Prostate gland (tissue), 2 donors: ENCODE data around the gene FAM222B. TPM values are rescaled to one million over a fixed set of nuclear protein-coding genes. Genes with fewer than 3 reads are reported as not detected.

ENCODE experiments used
- DNase-seq: peaks from one replicate; pipeline ENCODE4 v3.0.0-alpha.2; 2019; ENCODE audit warnings: low spot score
- H3K27ac ChIP-seq, 2 donors: fragments of 200-600 bp; sonication (generic); 2 replicates each; pipeline ENCODE4 v1.5.1; 2017 to 2019
- H3K27me3 ChIP-seq: fragments of 200-600 bp; sonication (generic); replicated peaks from 2 replicates; pipeline ENCODE4 v1.5.1; 2019; ENCODE audit not compliant: insufficient read depth
- H3K36me3 ChIP-seq, 2 donors: fragments of 200-600 bp; sonication (generic); 1 replicate in 1 of 2; 2 replicates in 1 of 2; pipeline versions ENCODE4 v1.5.1 to v1.8.1; 2017 to 2019
- H3K4me1 ChIP-seq: fragments of 200-600 bp; sonication (generic); replicated peaks from 2 replicates; pipeline ENCODE4 v1.5.1; 2019
- H3K4me3 ChIP-seq, 2 donors: fragments of 200-600 bp; sonication (generic); 2 replicates each; pipeline ENCODE4 v1.5.1; 2017 to 2019
- H3K9me3 ChIP-seq: fragments of 200-600 bp; sonication (generic); 2 replicates; pipeline ENCODE4 v1.5.1; 2017
- POLR2A ChIP-seq: fragments of 450-650 bp; IDR thresholded peaks from one replicate; pipeline ENCODE4 v1.6.1; 2016; ENCODE audit warnings: antibody characterized with exemption, mild to moderate bottlenecking
- POLR2AphosphoS5 ChIP-seq: sonication (generic); formaldehyde crosslinking; IDR thresholded peaks from one replicate; pipeline ENCODE4 v1.6.1; 2017; ENCODE audit warnings: antibody characterized with exemption
- WGBS: methylation state at CpG from one replicate; pipeline ENCODE4 v1.1.5; 2018; 5-methylcytosine and 5-hydroxymethylcytosine counted together
- intact Hi-C: fragments of 100-400 bp; cut with DNase I; formaldehyde crosslinking; loops from one replicate; pipeline ENCODE4 v1.14.2; 2022
- total RNA-seq, 2 donors: library from RNA; depleted of rRNA; stranded (reverse); fragments of >200 nt; gene quantifications; one replicate each; pipeline ENCODE4 v1.1.0, GENCODE V29; 2016
- TF ChIP-seq, protein P1 (sequence below), 4 experiments: fragments of 200-600 bp in 2 of 4; fragments of 450-650 bp in 2 of 4; sonication (generic) in 2 of 4; IDR thresholded peaks; 1 replicate in 3 of 4; 2 replicates in 1 of 4; pipeline ENCODE4 v1.5.1; 2016 to 2019; ENCODE audit warnings: antibody characterized with exemption in 4 of 4, mild to moderate bottlenecking in 2 of 4, moderate library complexity in 2 of 4

FAM222B gene
- total RNA-seq, 2 donors from 2014 or later = 14.9 to 48.9 TPM

DNA sequence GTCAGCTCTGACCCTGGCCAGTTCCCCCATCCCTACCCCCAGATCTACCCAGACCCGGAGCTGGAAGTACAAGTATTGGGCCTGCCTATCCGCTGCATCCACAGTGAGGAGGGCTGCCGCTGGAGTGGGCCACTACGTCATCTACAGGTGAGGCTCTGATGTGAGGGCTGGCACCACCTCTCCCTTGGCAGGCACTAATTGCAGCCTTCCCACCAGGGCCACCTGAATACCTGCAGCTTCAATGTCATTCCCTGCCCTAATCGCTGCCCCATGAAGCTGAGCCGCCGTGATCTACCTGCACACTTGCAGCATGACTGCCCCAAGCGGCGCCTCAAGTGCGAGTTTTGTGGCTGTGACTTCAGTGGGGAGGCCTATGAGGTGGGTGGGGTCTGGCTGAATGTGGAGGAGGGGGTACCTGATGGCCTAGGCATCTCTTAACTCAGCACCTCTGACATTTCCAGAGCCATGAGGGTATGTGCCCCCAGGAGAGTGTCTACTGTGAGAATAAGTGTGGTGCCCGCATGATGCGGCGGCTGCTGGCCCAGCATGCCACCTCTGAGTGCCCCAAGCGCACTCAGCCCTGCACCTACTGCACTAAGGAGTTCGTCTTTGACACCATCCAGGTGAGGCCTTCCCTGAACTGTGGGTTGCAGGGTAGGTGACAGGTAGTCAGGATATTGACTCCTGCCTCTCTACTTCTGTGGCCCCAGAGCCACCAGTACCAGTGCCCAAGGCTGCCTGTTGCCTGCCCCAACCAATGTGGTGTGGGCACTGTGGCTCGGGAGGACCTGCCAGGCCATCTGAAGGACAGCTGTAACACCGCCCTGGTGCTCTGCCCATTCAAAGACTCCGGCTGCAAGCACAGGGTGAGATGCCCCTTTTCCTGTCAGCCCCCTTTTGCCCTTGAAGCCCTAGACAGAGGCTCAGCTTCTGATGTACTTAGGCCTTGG, 94.5 kb downstream of the FAM222B start:
- DNase-seq = no peak
- TF ChIP-seq POLR2A (no peak), POLR2AphosphoS5 (no peak)
- TF ChIP-seq, protein P1, sequence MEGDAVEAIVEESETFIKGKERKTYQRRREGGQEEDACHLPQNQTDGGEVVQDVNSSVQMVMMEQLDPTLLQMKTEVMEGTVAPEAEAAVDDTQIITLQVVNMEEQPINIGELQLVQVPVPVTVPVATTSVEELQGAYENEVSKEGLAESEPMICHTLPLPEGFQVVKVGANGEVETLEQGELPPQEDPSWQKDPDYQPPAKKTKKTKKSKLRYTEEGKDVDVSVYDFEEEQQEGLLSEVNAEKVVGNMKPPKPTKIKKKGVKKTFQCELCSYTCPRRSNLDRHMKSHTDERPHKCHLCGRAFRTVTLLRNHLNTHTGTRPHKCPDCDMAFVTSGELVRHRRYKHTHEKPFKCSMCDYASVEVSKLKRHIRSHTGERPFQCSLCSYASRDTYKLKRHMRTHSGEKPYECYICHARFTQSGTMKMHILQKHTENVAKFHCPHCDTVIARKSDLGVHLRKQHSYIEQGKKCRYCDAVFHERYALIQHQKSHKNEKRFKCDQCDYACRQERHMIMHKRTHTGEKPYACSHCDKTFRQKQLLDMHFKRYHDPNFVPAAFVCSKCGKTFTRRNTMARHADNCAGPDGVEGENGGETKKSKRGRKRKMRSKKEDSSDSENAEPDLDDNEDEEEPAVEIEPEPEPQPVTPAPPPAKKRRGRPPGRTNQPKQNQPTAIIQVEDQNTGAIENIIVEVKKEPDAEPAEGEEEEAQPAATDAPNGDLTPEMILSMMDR (IDR thresholded peaks at IDR 0.05) = no peak
- peaks cover 5% of the 10 kb centered on the region in 2 donors for H3K36me3 ChIP-seq
- WGBS = 63% methylated on average over 15 of the region's 18 CpGs
- peaks cover 30% of the 10 kb centered on the region for H3K4me1 ChIP-seq
- no peaks in the 10 kb centered on the region for H3K27me3 ChIP-seq
- intact Hi-C loops = loop anchor here (10.0 kb wide), 1 partner anchor 63 kb away; no protein-coding TSS in a partner anchor
- no peaks in the 10 kb centered on the region for H3K9me3 ChIP-seq
- H3K4me3 ChIP-seq = no peak overlapping the region
- peak overlapping the region; percentile 99 for H3K27ac ChIP-seq

DNA sequence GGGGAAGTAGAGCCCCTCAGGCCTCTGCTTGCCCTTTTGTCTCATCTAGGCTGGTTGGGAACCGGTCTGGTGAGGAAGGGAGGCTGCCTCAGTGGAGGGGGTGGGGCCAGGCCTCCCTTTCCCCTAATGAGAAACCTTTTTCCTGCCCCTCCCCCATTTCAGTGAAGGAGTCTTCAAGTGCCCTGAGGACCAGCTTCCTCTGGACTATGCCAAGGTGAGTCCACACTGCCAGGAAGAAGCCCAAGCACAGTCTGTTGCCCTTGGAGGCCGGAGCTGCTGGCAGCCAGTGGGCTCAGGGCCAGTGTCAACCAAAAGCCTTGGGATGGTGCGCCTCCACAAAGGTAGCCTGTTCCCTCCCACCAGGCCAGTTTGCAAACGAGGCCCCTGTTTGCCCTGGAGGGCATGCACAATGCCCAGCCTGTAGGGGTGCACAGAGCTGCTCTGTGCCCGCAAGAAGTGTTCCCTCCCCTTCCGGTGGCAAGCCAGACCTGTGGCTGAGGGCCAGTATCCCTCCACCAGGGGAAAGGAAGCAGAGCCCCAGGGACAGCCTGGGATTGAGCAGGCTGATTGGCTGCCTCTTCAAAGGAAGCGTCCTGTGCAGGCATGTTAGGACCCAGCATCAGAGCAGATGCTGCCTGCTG, 95.4 kb downstream of the FAM222B start:
- peak; percentile 89 for DNase-seq
- H3K27me3 ChIP-seq = no peaks in the 10 kb centered on the region

DNA sequence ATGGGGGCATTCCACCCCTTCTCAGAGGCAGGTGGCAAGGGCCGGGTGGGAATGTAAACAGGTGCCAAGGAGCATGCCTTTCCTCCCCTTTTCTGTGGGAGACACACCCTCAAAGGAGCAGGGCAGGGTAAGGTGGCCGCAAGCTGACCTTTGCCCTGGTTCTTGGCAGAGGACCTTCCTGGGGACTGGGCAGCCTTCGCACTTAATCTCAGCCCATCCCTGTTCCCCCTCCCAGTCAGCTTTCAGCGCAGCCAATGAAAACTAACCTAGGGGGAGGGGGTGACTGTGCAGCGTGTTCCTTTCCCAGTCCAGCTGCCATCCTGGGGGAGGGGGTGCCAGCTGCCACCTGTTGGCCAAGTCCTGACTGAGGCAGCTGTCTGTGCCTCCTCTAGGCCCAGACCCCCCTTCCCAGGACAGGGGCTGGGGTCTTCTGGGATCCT, 96.0 kb downstream of the FAM222B start:
- peaks cover 31% of the 10 kb centered on the region for H3K4me1 ChIP-seq
- no peaks in the 10 kb centered on the region for H3K27me3 ChIP-seq
- 24% methylated on average over 5 of the region's 5 CpGs for WGBS

More for the DNA sequence above, 95.4 kb downstream of the FAM222B start:
- TF ChIP-seq POLR2A (no peak), POLR2AphosphoS5 (peak; percentile 83)
- TF ChIP-seq, protein P1 (IDR thresholded peaks at IDR 0.05) = peak in 2 of 4 experiments; percentile 19 to 28
- peaks cover 5% of the 10 kb centered on the region in 2 donors for H3K36me3 ChIP-seq
- H3K4me3 ChIP-seq = peak overlapping the region in 1 of 2 donors; percentile 99
- WGBS = 38% methylated on average over 7 of the region's 7 CpGs
- H3K4me1 ChIP-seq = peaks cover 31% of the 10 kb centered on the region
- H3K27ac ChIP-seq = peak overlapping the region; percentile 99
- no peaks in the 10 kb centered on the region for H3K9me3 ChIP-seq
- intact Hi-C loops = loop anchor here (10.0 kb wide), 1 partner anchor 62 kb away; no protein-coding TSS in a partner anchor

DNA sequence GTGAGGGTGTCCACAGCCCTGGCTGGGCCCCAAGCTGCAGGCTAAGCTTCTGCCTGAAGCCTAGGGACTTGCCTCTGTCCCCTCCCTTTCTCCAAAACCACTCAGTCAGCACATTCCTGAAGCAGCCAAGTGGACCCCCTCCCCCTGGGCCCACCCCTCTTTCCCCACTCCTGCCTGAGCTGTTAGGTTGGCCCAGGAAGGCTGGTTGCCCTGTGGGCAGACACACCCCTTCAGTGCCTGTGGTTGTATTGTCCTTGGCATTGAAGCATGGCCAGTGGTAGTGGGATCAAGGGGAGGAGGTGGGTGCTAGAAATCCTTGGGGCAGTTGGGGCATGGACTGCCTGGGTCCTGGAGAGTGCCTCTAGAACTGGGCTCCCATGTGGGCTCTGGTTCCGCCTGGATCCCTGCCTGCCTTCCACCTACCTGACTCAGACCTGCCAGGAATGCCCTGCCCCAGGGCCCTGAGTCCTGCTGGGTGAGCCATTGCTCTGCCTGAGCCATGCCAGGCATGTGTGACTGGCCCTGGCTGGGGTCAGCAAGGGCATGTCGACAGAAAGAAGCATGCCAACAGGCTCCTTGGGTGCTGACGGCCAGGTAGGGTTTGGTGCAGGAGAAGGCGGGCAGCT, 96.7 kb downstream of the FAM222B start:
- no peaks in the 10 kb centered on the region for H3K27me3 ChIP-seq
- peak overlapping the region; percentile 93 to 99 for H3K4me3 ChIP-seq
- peak overlapping the region; percentile 99 for H3K27ac ChIP-seq
- DNase-seq = no peak
- WGBS = 52% methylated on average over 4 of the region's 4 CpGs
- no peaks in the 10 kb centered on the region for H3K9me3 ChIP-seq
- TF ChIP-seq POLR2A (peak; percentile 38), POLR2AphosphoS5 (no peak)
- TF ChIP-seq, protein P1 (IDR thresholded peaks at IDR 0.05) = no peak
- peaks cover 31% of the 10 kb centered on the region for H3K4me1 ChIP-seq
- peaks cover 5% of the 10 kb centered on the region in 2 donors for H3K36me3 ChIP-seq
- intact Hi-C loops = loop anchor here (10.0 kb wide), 1 partner anchor 61 kb away; no protein-coding TSS in a partner anchor

More for the DNA sequence above, 96.0 kb downstream of the FAM222B start:
- Histone ChIP-seq H3K4me3 (peak overlapping the region in 1 of 2 donors; percentile 99), H3K27ac (peak overlapping the region; percentile 99), H3K36me3 (peaks cover 5% of the 10 kb centered on the region in 2 donors), H3K9me3 (no peaks in the 10 kb centered on the region)
- TF ChIP-seq, protein P1 (IDR thresholded peaks at IDR 0.05) = no peak
- TF ChIP-seq POLR2AphosphoS5 = no peak
- no peak for TF ChIP-seq POLR2A
- DNase-seq = no peak
- intact Hi-C loops = loop anchor here (10.0 kb wide), 1 partner anchor 62 kb away; no protein-coding TSS in a partner anchor
